Measurements from ENCODE around the gene APEH. TPM values are rescaled to one million over a fixed set of nuclear protein-coding genes. Genes with fewer than 3 reads are reported as not detected.
A peak's percentile ranks its signal among the peaks of the same experiment; 100 is the strongest.

APEH gene
- total RNA-seq, 2 experiments from 2014 or later, result 165 to 166 TPM

DNA sequence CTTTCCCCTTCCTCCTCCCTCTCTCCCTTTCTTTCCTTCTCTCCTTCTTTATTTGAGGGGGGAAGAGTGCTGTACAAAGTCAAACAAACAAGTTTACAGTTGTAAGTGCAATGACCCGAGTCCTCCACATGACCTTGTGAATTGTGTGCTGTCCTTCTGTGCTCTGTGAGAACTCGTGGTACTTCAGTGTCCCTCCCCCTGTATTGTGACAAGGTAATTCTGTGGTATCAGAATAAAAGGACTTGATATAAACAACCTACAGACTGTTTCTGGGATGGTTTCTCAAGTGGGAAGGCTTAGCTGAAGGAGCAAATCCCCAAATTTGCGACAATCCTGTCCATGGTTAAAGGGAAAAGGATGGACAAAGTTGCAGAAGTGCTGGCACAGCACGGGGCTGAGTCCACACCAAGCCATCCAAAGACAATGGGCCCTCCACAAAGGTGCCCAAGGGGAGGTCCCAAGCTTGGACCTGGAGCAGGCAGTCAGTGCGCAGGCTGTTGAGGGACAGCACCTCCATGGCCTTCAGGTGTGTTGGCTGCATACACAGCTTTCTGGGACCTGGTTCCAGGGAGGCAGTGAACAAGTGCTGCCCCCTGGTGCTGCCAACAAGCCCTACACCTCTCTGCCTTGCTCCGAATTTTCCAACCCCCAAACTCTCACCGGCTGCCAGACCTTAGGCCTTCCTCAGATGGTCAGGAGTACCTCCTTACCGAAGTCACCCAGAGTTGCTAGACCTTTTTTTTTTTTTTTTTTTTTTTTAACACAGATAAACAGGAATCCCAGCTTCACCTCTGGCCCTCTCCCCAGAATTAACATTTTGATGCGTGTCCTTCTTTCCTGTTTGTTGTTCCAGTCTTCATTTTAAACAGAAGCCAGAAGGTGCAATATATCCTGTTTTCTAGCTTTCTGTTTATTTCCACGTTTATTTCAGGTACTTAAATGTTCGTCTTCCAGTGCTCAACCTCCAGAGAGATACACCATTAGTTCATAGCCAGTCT, 2.6 kb upstream of the APEH start:
- DNase-seq (peak; percentile 85), ATAC-seq (peak; percentile 5)
- POLR2A ChIA-PET, result interaction anchor here (0.9 to 4.6 kb wide), 5 partner anchors 11 to 201 kb away, joined by 3 to 37 read pairs (median 4); no protein-coding TSS in a partner anchor
- Mint-ChIP-seq H3K4me3 (peak overlapping the region; percentile 95), H3K27ac (peak overlapping the region; percentile 41), H3K4me1 (ENCODE audit: low read depth) (peaks cover 30% of the 10 kb centered on the region), H3K9me3 (no peaks in the 10 kb centered on the region), H3K27me3 (no peaks in the 10 kb centered on the region), H3K36me3 (ENCODE audit: low read depth) (peaks cover 11% of the 10 kb centered on the region)
- intact Hi-C loops (cut with micrococcal nuclease), result loop anchor here (1.0 kb wide), 1 partner anchor 131 kb away; no protein-coding TSS in a partner anchor
- CTCF ChIA-PET, result interaction anchor here (0.7 to 3.3 kb wide), 36 partner anchors 11 to 523 kb away, joined by 3 to 185 read pairs (median 4); partner anchors contain the start of genes BSN, DAG1 and INKA1
- TF ChIP-seq, protein P1, sequence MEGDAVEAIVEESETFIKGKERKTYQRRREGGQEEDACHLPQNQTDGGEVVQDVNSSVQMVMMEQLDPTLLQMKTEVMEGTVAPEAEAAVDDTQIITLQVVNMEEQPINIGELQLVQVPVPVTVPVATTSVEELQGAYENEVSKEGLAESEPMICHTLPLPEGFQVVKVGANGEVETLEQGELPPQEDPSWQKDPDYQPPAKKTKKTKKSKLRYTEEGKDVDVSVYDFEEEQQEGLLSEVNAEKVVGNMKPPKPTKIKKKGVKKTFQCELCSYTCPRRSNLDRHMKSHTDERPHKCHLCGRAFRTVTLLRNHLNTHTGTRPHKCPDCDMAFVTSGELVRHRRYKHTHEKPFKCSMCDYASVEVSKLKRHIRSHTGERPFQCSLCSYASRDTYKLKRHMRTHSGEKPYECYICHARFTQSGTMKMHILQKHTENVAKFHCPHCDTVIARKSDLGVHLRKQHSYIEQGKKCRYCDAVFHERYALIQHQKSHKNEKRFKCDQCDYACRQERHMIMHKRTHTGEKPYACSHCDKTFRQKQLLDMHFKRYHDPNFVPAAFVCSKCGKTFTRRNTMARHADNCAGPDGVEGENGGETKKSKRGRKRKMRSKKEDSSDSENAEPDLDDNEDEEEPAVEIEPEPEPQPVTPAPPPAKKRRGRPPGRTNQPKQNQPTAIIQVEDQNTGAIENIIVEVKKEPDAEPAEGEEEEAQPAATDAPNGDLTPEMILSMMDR (IDR thresholded peaks at IDR 0.05), result peak; percentile 87

DNA sequence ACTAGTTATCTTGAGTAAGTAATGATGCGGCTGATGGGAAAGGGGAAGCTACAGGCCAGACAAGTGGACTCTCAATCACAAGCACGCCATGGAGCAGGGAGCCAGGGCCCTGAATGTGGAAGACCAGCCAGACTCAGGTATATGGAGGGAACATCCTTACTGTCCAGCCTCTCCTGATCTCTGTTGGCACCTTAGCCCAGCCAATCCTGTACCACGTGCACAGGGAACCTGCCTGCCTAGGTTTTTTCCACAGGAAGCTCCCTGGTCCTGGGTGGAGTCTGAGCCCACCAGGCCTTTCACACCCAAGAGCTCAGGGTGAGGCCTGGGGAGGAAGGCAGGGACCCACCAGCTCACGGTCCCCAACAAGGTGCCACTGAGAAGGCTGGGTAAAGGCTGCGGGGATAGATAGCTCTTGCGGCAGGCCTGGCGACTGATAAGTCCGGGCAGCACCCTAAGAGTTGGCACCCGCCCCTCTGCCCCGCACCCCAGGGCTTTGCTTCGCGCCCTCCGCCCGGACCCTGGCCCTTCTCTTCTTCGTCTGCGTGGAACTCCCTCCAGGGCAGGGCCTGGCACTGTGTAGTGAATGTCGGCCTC, 933 bp upstream of the APEH start:
- H3K4me1 Mint-ChIP-seq (ENCODE audit: low read depth), result peaks cover 34% of the 10 kb centered on the region
- peak overlapping the region; percentile 95 for H3K4me3 Mint-ChIP-seq
- CTCF ChIA-PET, result interaction anchor here (0.8 to 3.3 kb wide), 6 partner anchors 82 to 166 kb away, joined by 3 to 185 read pairs (median 4); no protein-coding TSS in a partner anchor
- H3K36me3 Mint-ChIP-seq (ENCODE audit: low read depth), result peaks cover 20% of the 10 kb centered on the region
- TF ChIP-seq, protein P1 (IDR thresholded peaks at IDR 0.05), result no peak
- peak; percentile 0 for ATAC-seq
- H3K27ac Mint-ChIP-seq, result peak overlapping the region; percentile 98
- H3K27me3 Mint-ChIP-seq, result no peaks in the 10 kb centered on the region
- DNase-seq, result no peak
- H3K9me3 Mint-ChIP-seq, result no peaks in the 10 kb centered on the region
- POLR2A ChIA-PET, result interaction anchor here (0.7 to 4.6 kb wide), 6 partner anchors 9 to 134 kb away, joined by 3 to 37 read pairs (median 4); partner anchors contain the start of gene GMPPB
- intact Hi-C loops (cut with micrococcal nuclease), result no loop called here

DNA sequence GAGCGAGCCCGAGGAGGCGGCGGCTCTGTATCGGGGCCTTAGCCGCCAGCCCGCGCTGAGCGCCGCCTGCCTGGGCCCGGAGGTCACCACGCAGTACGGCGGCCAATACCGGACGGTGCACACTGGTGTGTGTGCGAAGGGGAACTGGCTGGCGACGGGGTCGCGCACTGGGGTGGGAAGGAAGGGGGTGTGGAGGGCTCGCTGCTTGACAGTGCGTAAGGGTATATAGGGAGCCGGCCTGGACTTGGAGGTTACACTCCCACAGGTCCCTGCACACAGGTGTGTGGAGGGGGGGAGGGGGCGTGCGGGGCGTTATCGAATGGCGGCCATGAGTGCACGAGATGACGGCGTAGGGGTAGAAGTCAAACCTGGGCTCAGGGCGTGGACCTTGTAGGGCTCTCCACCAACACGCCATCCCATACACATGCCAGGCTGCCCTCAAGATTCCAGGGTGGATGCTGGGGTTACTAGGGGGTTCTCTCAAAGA, 389 bp downstream of the APEH start:
- H3K36me3 Mint-ChIP-seq (ENCODE audit: low read depth), result peaks cover 22% of the 10 kb centered on the region
- ChIA-PET POLR2A (interaction anchor here (1.3 to 4.6 kb wide), 2 partner anchors 24 to 135 kb away, joined by 3 to 37 read pairs; no protein-coding TSS in a partner anchor), CTCF (interaction anchor here (1.0 kb wide), 1 partner anchor 29 kb away, joined by 4 read pairs; no protein-coding TSS in a partner anchor)
- no peaks in the 10 kb centered on the region for H3K27me3 Mint-ChIP-seq
- peaks cover 36% of the 10 kb centered on the region for H3K4me1 Mint-ChIP-seq (ENCODE audit: low read depth)
- no peaks in the 10 kb centered on the region for H3K9me3 Mint-ChIP-seq
- ATAC-seq, result peak; percentile 4
- DNase-seq, result peak; percentile 52
- H3K4me3 Mint-ChIP-seq, result peak overlapping the region; percentile 95
- peak overlapping the region; percentile 98 for H3K27ac Mint-ChIP-seq
- TF ChIP-seq, protein P1 (IDR thresholded peaks at IDR 0.05), result no peak
- intact Hi-C loops (cut with micrococcal nuclease), result no loop called here

DNA sequence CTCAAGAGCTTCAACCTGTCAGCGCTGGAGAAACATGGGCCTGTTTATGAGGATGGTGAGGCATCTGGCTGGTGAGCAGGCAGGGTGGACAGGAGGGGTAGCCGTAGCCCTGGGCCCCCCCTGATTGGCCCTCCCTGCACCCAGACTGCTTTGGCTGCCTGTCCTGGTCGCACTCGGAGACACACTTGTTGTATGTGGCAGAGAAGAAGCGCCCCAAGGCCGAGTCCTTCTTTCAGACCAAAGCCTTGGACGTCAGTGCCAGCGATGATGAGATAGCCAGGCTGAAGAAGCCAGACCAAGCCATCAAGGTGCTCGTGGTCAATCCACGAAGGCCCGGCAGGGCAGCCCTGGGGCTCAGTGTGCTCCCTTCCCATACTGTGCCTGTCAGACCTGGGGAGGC, 1.8 kb downstream of the APEH start:
- peak overlapping the region; percentile 59 for H3K27ac Mint-ChIP-seq

More for the DNA sequence above, 1.8 kb downstream of the APEH start:
- no peaks in the 10 kb centered on the region for H3K9me3 Mint-ChIP-seq
- POLR2A ChIA-PET, result no interaction called here
- H3K4me3 Mint-ChIP-seq, result peak overlapping the region; percentile 2
- CTCF ChIA-PET, result interaction anchor here (1.0 to 3.7 kb wide), 2 partner anchors 27 to 136 kb away, joined by 4 to 17 read pairs; no protein-coding TSS in a partner anchor
- DNase-seq (no peak), ATAC-seq (no peak)
- peaks cover 36% of the 10 kb centered on the region for H3K4me1 Mint-ChIP-seq (ENCODE audit: low read depth)
- H3K27me3 Mint-ChIP-seq, result no peaks in the 10 kb centered on the region
- peaks cover 31% of the 10 kb centered on the region for H3K36me3 Mint-ChIP-seq (ENCODE audit: low read depth)
- intact Hi-C loops (cut with micrococcal nuclease), result no loop called here
- TF ChIP-seq, protein P1 (IDR thresholded peaks at IDR 0.05), result no peak

Measured in activated CD8-positive, alpha-beta T cell treated with anti-CD3 and anti-CD28 coated beads for 36 hours (primary cell).